ENCODE results near the gene ENTREP1.
A peak's percentile ranks its signal among the peaks of the same experiment; 100 is the strongest.
"Not testable (repeated sequence)": the region's sequence is repeated elsewhere in the genome, so short reads cannot be mapped to it uniquely, and the experiment has no call there.

Gene ENTREP1

GRCh38 chr9:69412741-69413150 lies 87.7 kb downstream of the ENTREP1 start:
- no peak for FAIRE-seq

DNA sequence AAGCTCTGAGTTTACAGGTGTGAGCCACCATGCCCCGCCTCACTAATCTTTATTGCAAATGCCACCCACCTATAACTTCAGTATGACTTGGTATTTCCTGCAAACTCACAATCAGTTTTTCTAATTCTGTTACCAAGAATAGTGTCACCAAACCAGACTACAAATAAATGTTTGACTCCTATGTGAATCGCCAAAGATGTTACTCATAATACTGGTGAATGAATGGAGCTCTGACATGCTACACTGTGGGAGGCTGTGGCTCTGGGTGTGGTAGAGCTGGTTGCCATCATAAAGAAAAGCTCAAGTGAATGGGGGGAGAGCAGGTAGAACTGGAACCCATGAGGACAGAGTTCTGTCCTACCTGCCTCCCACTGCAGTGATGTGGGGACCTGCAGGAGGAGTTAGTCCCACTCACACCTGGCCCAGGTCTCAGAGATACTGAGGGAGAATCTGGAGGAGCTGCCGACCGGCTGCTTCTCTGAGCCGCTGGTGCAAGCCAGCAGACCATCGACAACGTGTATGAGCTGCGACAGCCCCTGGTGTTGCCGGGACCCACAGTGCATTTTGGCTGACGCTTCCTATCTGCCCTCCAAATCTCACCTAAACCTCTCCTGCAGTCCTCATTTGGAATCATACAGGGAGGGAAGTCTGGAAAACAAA lies 95.7 kb downstream of the ENTREP1 start:
- FAIRE-seq: no peak

- FAIRE-seq: peak; percentile 8
Measured at GRCh38 chr9:69421908-69422801, 97.1 kb downstream of the ENTREP1 start.

GRCh38 chr9:69425136-69425801 lies 100.3 kb downstream of the ENTREP1 start:
- no peak for FAIRE-seq

GRCh38 chr9:69427286-69427685 lies 102.3 kb downstream of the ENTREP1 start:
- FAIRE-seq: no peak

DNA sequence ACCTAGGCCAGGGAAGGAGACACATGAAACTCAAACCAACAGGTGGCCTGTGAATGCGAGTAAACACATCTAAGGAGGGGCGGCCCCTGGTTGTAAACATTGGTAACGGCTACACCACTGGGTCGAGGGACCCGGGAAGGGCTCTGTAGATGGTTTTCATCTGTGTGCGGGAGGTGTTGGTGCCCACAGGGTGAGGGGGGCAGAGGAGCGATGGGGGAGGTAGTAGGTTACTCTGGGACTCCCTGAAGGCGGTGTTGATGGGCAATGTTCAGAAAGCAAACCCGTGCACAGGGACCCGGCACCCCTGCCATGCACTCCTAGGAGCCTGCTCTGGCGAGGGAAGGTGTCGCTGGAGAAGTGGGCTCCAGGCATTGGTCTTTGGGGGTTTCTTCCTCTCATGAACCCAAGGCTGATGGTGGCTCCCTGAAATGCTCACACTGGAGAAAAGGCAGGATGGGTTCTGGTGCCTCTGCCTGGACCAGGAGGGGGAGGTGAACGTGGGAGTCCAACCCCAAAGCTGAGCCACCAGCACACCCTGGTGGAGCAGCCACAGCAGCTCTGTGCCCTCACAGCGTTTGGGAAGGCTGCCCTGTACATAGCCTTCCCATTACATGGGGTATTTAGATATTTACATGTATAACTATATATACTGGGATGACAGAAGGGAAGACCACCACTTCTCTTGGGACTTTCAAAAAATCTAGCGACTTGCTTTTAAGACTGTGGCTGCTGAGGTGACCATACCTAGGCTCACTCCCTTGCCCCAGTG lies 103.2 kb downstream of the ENTREP1 start:
- FAIRE-seq: no peak

GRCh38 chr9:69429281-69429680 lies 104.3 kb downstream of the ENTREP1 start:
- FAIRE-seq: no peak

- no peak for FAIRE-seq
Measured at GRCh38 chr9:69430206-69430605, 105.2 kb downstream of the ENTREP1 start.

GRCh38 chr9:69431203-69431602 lies 106.2 kb downstream of the ENTREP1 start:
- FAIRE-seq: no peak

DNA sequence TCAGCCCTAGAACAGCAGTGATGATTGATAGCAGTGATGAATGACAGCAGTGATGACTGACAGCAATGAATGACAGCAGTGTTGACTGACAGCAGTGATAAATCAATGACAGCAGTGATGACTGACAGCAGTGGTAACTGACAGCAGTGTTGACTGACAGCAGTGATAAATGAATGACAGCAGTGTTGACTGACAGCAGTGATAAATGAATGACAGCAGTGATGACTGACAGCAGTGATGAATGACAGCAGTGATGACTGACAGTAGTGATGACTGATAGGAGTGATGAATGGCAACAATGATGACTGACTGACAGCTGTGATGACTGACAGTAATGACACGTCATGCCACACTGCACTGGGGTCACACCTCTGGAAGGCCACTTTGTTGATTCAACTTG lies 106.8 kb downstream of the ENTREP1 start:
- FAIRE-seq: no peak

- FAIRE-seq: no peak
Measured at GRCh38 chr9:69432623-69433022, 107.6 kb downstream of the ENTREP1 start.

DNA sequence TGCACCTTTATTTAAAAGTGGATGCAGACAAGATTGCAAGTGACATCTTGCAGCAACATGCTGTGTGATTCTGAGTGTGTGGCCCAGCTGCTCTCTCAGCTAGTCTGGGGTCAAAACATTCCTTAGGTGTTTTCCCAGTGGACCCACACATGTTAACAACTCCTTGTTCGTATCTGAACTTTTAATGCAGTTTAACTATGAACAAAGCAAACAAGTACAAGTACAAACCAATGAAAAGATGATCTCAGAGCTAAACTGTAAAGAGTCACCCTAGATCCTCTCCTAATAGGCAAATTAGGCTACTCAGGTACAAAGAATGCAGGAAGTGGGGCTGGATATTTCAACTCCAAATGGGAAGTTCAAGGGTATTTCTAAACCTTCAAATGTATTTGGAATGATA lies 108.4 kb downstream of the ENTREP1 start:
- FAIRE-seq: no peak

GRCh38 chr9:69433968-69434367 lies 109.0 kb downstream of the ENTREP1 start:
- FAIRE-seq: no peak

- not testable (repeated sequence) for FAIRE-seq
Measured at GRCh38 chr9:69439654-69440053, 114.6 kb downstream of the ENTREP1 start.

DNA sequence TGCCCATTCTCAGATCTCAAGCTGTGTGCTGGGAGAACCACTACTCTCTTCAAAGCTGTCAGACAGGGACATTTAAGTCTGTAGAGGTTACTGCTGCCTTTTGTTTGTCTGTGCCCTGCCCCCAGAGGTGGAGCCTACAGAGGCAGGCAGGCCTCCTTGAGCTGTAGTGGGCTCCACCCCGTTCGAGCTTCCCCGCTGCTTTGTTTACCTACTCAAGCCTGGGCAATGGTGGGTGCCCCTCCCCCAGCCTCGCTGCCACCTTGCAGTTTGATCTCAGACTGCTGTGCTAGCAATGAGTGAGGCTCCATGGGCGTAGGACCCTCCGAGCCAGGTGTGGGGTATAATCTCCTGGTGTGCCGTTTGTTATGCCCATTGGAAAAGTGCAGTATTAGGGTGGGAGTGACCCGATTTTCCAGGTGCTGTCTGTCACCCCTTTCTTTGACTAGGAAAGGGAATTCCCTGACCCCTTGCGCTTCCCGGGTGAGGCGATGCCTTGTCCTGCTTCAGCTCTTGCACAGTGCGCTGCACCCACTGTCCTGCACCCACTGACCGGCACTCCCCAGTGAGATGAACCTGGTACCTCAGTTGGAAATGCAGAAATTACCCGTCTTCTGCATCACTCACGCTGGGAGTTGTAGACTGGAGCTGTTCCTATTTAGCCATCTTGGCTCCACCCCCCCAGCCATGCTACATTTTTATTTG lies 115.4 kb downstream of the ENTREP1 start:
- FAIRE-seq: not testable (repeated sequence)

Data from endometrium (tissue), 2 donors.